Common myeloid progenitor, CD34-positive (primary cell): Measurements from ENCODE around the gene LRRC8D.

Experiments used
- CTCF ChIA-PET: fragments of 350-600 bp; sonication (Branson Sonifier 250); formaldehyde crosslinking; loops from one replicate; lab custom pipeline; 2021; ENCODE audit warnings: antibody characterized with exemption; lab: Charles Lee
- POLR2A ChIA-PET: fragments of 350-600 bp; sonication (Branson Sonifier 250); formaldehyde crosslinking; loops from one replicate; lab custom pipeline; 2021; ENCODE audit warnings: antibody characterized with exemption; lab: Charles Lee
- DNase-seq, 3 donors: peaks; one replicate each; pipeline versions ENCODE4 v3.0.0 to v3.0.0-alpha.2; 2013
- H3K27ac ChIP-seq, 2 experiments: 1 replicate in 1 of 2; 2 replicates in 1 of 2; pipeline ENCODE4 v1.7.0; 2013; ENCODE audit warnings: inconsistent platforms in 2 of 2, low read length in 2 of 2, mild to moderate bottlenecking in 2 of 2, low read depth in 1 of 2, moderate library complexity in 1 of 2; ENCODE audit not compliant: severe bottlenecking in 2 of 2, insufficient read depth in 1 of 2, poor library complexity in 1 of 2
- H3K27me3 ChIP-seq, 5 experiments: replicated peaks in 2 of 5; 1 replicate in 3 of 5; 2 replicates in 2 of 5; pipeline versions ENCODE4 v1.6.1 to v1.7.0; 2013; ENCODE audit warnings: low read length in 4 of 5, mild to moderate bottlenecking in 2 of 5, moderate library complexity in 2 of 5, inconsistent platforms in 1 of 5; ENCODE audit not compliant: insufficient read depth in 5 of 5, control insufficient read depth in 4 of 5
- H3K36me3 ChIP-seq, 4 experiments: 1 replicate in 2 of 4; 2 replicates in 2 of 4; pipeline versions ENCODE4 v1.6.1 to v1.7.0; 2013; ENCODE audit warnings: low read length in 3 of 4, control low read depth in 1 of 4, mild to moderate bottlenecking in 1 of 4; ENCODE audit not compliant: control insufficient read depth in 4 of 4, insufficient read depth in 4 of 4
- H3K4me1 ChIP-seq, 4 experiments: 1 replicate in 3 of 4; 2 replicates in 1 of 4; pipeline versions ENCODE4 v1.6.1 to v1.7.1; 2013; ENCODE audit warnings: low read length in 3 of 4, mild to moderate bottlenecking in 3 of 4, control low read depth in 1 of 4, inconsistent platforms in 1 of 4, moderate library complexity in 1 of 4; ENCODE audit not compliant: control insufficient read depth in 4 of 4, insufficient read depth in 4 of 4; ENCODE audit errors: control extremely low read depth in 1 of 4
- H3K4me3 ChIP-seq, 7 experiments: 1 replicate in 4 of 7; 2 replicates in 3 of 7; pipeline versions ENCODE4 v1.5.1 to v1.7.0; 2013; ENCODE audit warnings: mild to moderate bottlenecking in 7 of 7, low read length in 6 of 7, moderate library complexity in 6 of 7, inconsistent platforms in 2 of 7, low read depth in 2 of 7, control low read depth in 1 of 7; ENCODE audit not compliant: insufficient read depth in 4 of 7, control insufficient read depth in 1 of 7; ENCODE audit errors: extremely low read depth in 1 of 7
- H3K9me3 ChIP-seq, 5 experiments: 1 replicate in 4 of 5; 2 replicates in 1 of 5; pipeline versions ENCODE4 v1.6.1 to v1.7.1; 2013; ENCODE audit warnings: low read length in 4 of 5, mild to moderate bottlenecking in 2 of 5, inconsistent platforms in 1 of 5, low read depth in 1 of 5, moderate library complexity in 1 of 5; ENCODE audit not compliant: control insufficient read depth in 4 of 5, insufficient read depth in 2 of 5; ENCODE audit errors: control extremely low read depth in 1 of 5
- WGBS: methylation state at CpG from one replicate; pipeline ENCODE4 v1.1.5; 2013; ENCODE audit not compliant: insufficient coverage; 5-methylcytosine and 5-hydroxymethylcytosine counted together

LRRC8D gene

DNA sequence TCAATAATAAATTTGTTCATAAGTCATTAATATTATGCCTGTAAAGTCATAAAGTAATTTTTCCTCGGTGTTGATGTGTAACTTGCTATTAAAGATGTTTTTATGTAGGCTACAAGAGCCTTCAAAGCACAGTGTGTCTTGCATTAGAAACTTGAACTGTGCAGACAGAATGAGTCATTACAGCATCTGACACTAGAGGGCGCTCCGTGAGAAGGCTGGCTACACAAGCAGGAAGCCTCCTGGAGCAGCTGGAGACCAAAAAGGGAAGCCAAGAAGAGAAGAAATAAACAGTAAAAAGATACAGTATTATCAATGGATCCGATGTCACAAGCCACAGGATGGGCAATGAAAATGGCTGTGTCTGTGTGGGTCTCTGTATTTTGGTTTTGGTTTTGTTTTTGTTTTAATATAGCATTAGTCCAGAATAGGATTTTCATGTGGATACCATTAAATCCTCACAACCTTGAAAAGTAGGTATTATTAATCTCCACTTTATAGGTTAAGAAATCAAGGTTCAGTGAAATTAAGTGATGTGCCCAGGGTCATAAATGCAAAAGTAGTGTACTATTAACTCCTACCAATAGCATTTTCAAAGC lies 16.1 kb upstream of the LRRC8D start:
- ChIA-PET CTCF (interaction anchor here (0.6 to 3.4 kb wide), 14 partner anchors 14 to 186 kb away, joined by 3 to 23 read pairs (median 6); no protein-coding TSS in a partner anchor), POLR2A (interaction anchor here (0.7 to 0.9 kb wide), 3 partner anchors 11 to 1577 kb away, joined by 3 to 6 read pairs (median 5); no protein-coding TSS in a partner anchor)
- Histone ChIP-seq H3K4me3 (peak overlapping the region in 2 of 7 experiments; percentile 16 to 37), H3K27ac (no peak overlapping the region), H3K27me3 (no peaks in the 10 kb centered on the region), H3K9me3 (no peaks in the 10 kb centered on the region), H3K4me1 (peaks cover 5 to 31% (median 16%) of the 10 kb centered on the region in 4 experiments), H3K36me3 (no peaks in the 10 kb centered on the region)
- WGBS = 0% methylated on average over 2 of the region's 4 CpGs
- peak; percentile 91 to 98 (median 96) for DNase-seq

DNA sequence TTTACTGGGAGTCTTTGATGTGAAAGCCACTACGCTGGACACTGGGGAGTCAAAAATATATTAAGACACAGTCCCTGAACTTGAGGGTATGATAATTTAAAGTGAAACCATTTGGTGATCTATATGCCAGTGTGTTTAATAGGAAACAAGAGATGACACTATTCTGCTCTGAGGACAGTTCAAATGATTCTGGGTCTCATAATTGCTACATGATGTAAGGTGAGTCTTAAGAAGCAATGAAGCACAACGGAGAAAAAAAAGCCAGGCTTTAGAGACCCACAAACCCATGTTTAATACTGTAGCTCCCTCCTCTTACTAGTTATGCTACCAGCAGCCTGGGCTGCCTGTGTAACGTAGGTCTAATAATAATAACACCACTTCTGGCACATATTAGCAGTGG lies 14.2 kb upstream of the LRRC8D start:
- Histone ChIP-seq H3K4me3 (no peak overlapping the region), H3K27ac (no peak overlapping the region), H3K36me3 (no peaks in the 10 kb centered on the region), H3K4me1 (peaks cover 0 to 14% (median 9%) of the 10 kb centered on the region in 4 experiments), H3K27me3 (no peaks in the 10 kb centered on the region), H3K9me3 (no peaks in the 10 kb centered on the region)
- no peak for DNase-seq
- 100% methylated on average over 3 of the region's 3 CpGs for WGBS
- ChIA-PET CTCF (interaction anchor here (0.6 to 2.9 kb wide), 10 partner anchors 13 to 183 kb away, joined by 3 to 13 read pairs (median 3); no protein-coding TSS in a partner anchor), POLR2A (no interaction called here)

DNA sequence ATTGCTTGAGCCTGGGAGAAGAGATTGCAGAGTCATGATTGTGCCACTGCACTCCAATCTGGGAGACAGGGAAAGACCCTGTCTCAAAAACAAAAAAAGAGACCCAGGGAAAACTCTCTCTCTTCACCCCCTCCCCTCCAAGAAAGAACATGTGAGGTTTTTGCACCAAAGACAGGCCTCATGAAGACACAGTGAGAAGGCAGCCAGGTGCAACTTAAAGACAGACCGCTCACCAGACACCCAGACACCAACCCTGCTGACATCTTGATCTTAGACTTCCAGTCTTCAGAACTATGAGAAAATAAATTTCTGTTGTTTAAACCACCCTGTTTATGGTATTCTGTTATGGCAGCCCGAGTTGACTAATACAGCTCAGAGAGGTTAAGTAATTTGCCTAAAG lies 13.3 kb upstream of the LRRC8D start:
- DNase-seq = no peak
- no peaks in the 10 kb centered on the region for H3K9me3 ChIP-seq
- no peaks in the 10 kb centered on the region for H3K36me3 ChIP-seq
- H3K4me3 ChIP-seq = no peak overlapping the region
- ChIA-PET CTCF (interaction anchor here (1.8 to 2.9 kb wide), 3 partner anchors 12 to 181 kb away, joined by 4 to 13 read pairs (median 6); no protein-coding TSS in a partner anchor), POLR2A (no interaction called here)
- H3K27me3 ChIP-seq = no peaks in the 10 kb centered on the region
- peaks cover 0 to 15% (median 9%) of the 10 kb centered on the region in 4 experiments for H3K4me1 ChIP-seq
- WGBS = 83% methylated on average over 2 of the region's 2 CpGs
- H3K27ac ChIP-seq = no peak overlapping the region

DNA sequence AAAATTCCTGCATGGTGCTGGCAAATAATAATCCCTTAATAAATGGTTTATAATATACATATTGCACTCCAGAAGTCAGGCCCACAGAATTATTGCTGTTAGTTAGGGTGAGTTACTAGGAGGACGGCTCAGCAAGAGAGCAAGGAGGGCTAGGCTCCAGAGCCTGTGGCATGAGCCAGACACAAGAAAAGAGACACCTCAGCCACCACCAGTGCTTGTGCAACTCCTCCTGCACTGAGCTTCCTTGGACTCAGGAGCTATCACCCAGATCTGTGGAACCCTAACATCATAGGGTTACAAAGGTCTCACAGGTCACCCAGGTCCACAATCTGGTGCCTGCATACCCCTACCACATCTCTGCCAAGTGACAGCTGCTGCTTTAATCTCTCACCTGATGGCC lies 12.8 kb upstream of the LRRC8D start:
- ChIA-PET CTCF (interaction anchor here (0.7 to 2.9 kb wide), 6 partner anchors 11 to 180 kb away, joined by 3 to 13 read pairs (median 4); no protein-coding TSS in a partner anchor), POLR2A (interaction anchor here (2.3 kb wide), 1 partner anchor 13 kb away, joined by 7 read pairs; the partner anchor contains the start of gene LRRC8D)
- DNase-seq = no peak
- Histone ChIP-seq H3K9me3 (no peaks in the 10 kb centered on the region), H3K36me3 (no peaks in the 10 kb centered on the region), H3K4me3 (no peak overlapping the region), H3K4me1 (peaks cover 0 to 20% (median 10%) of the 10 kb centered on the region in 4 experiments), H3K27me3 (no peaks in the 10 kb centered on the region), H3K27ac (no peak overlapping the region)
- WGBS = no CpG with 5 or more reads among the region's 1 CpG

DNA sequence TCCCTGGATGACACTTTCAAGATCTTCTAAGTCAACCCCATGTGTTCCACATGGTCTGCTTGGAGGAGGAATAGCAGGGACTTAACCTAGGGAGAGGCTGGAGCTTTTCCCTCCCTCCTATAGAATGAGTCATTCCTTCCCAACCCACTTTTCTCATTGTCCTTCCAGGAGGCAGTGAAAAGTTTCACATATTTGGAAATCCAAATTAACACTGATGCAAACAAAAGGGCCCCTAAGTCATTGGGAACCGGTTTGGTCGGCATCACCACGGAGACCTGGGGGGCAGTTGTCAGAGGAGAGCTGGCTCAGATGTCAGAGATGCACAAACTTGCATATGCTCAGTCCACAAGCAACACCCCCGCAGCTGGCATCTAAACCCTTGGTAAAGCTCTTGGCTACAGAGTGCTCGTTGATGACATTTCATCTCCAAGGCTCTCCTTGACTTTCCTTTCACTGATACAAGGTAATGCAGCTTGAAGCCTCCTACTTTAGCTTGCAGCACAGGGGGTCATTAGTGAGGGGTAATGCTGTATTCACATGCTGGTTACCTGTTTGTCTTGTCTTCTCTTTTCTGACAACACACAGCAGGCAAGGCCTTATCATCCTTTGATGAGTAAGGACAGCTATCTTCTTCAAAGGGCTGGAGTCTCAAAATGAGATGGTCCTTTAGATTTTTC lies 12.3 kb upstream of the LRRC8D start:
- CTCF ChIA-PET = interaction anchor here (0.7 to 2.2 kb wide), 14 partner anchors 10 to 179 kb away, joined by 3 to 14 read pairs (median 4); partner anchors contain the start of gene LRRC8D
- POLR2A ChIA-PET = interaction anchor here (2.3 kb wide), 1 partner anchor 12 kb away, joined by 7 read pairs; the partner anchor contains the start of gene LRRC8D
- Histone ChIP-seq H3K4me1 (peaks cover 0 to 23% (median 10%) of the 10 kb centered on the region in 4 experiments), H3K4me3 (no peak overlapping the region), H3K9me3 (no peaks in the 10 kb centered on the region), H3K27ac (no peak overlapping the region), H3K27me3 (no peaks in the 10 kb centered on the region), H3K36me3 (no peaks in the 10 kb centered on the region)
- no peak for DNase-seq
- 100% methylated on average over 4 of the region's 5 CpGs for whole genome bisulfite sequencing

DNA sequence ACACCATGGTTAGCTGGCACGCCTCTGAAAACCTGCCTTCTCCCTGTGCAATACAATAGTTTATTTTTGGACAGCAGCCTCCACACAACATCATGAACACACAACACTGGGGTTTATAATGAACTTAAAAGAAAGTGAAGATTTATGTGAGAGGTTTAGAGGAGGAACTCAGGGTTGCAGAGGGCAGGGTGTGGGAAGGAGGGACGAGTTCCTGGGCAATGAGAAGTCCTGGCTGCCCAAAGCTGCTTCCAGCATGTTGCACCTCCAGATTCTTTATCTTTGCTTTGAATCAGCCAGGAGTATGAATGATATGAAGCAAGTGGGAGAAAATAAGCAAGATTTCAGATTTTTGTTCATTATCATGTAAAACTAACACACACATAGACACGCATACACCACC lies 11.3 kb upstream of the LRRC8D start:
- Histone ChIP-seq H3K27ac (no peak overlapping the region), H3K4me3 (no peak overlapping the region), H3K36me3 (no peaks in the 10 kb centered on the region), H3K9me3 (no peaks in the 10 kb centered on the region), H3K27me3 (no peaks in the 10 kb centered on the region), H3K4me1 (peaks cover 0 to 23% (median 8%) of the 10 kb centered on the region in 4 experiments)
- WGBS = 60% methylated on average over 1 of the region's 3 CpGs
- ChIA-PET CTCF (interaction anchor here (1.0 to 2.9 kb wide), 13 partner anchors 10 to 171 kb away, joined by 3 to 14 read pairs (median 4); partner anchors contain the start of gene LRRC8D), POLR2A (interaction anchor here (2.3 kb wide), 1 partner anchor 11 kb away, joined by 7 read pairs; the partner anchor contains the start of gene LRRC8D)
- DNase-seq = no peak
